SK-N-SH (cell line): Measurements from ENCODE around the gene NID1. TPM values are rescaled to one million over a fixed set of nuclear protein-coding genes. Genes with fewer than 3 reads are reported as not detected.
"Not testable (repeated sequence)": the region's sequence is repeated elsewhere in the genome, so short reads cannot be mapped to it uniquely, and the experiment has no call there.

Source experiments
- CTCF ChIA-PET: fragments of 300-600, 350-600 bp; formaldehyde crosslinking; extraction: SDS; loops from one replicate; lab custom pipeline; 2021; lab: Yijun Ruan, JAX
- POLR2A ChIA-PET: fragments of 350-600 bp; sonication (Branson Sonifier 250); formaldehyde crosslinking; extraction: SDS; loops from one replicate; lab custom pipeline; 2020; ENCODE audit warnings: antibody characterized with exemption, inconsistent platforms; lab: Yijun Ruan, JAX
- DNase-seq: peaks from one replicate; pipeline ENCODE4 v3.0.0; 2012
- H2AFZ ChIP-seq: fragments of 200-600 bp; sonication (generic); 2 replicates; pipeline ENCODE4 v1.8.1; 2016; ENCODE audit warnings: antibody characterized with exemption, mild to moderate bottlenecking, low read depth
- H3F3A ChIP-seq: fragments of 200-600 bp; sonication (generic); replicated peaks from 2 replicates; pipeline ENCODE3; 2016; ENCODE audit warnings: antibody characterized with exemption, mild to moderate bottlenecking; ENCODE audit not compliant: insufficient read depth
- H3K27ac ChIP-seq, 2 experiments: fragments of 200-500 bp in 1 of 2; fragments of 200-600 bp in 1 of 2; sonication (Bioruptor generic) in 1 of 2; sonication (generic), shearing (Covaris generic) in 1 of 2; 2 replicates each; pipeline versions ENCODE4 v1.5.1 to v1.6.1; 2014 to 2016; ENCODE audit warnings: low read depth in 2 of 2, inconsistent platforms in 1 of 2, low read length in 1 of 2, mild to moderate bottlenecking in 1 of 2, mixed read lengths in 1 of 2
- H3K27me3 ChIP-seq: fragments of 200-600 bp; sonication (generic), shearing (Covaris generic); 2 replicates; pipeline ENCODE4 v1.6.1; 2016; ENCODE audit warnings: mixed run types; ENCODE audit not compliant: insufficient read depth
- H3K36me3 ChIP-seq, 2 experiments: fragments of 200-500 bp in 1 of 2; fragments of 200-600 bp in 1 of 2; sonication (Bioruptor generic) in 1 of 2; sonication (generic) in 1 of 2; replicated peaks in 1 of 2; 2 replicates each; pipeline versions ENCODE3 to v1.5.1; 2014 to 2016; ENCODE audit warnings: low read length in 1 of 2, mild to moderate bottlenecking in 1 of 2; ENCODE audit not compliant: insufficient read depth in 2 of 2, control insufficient read depth in 1 of 2
- H3K4me1 ChIP-seq, 2 experiments: fragments of 200-500 bp in 1 of 2; fragments of 200-600 bp in 1 of 2; sonication (Bioruptor generic) in 1 of 2; sonication (generic), shearing (Covaris generic) in 1 of 2; 2 replicates each; pipeline versions ENCODE4 v1.5.1 to v1.6.1; 2014 to 2016; ENCODE audit warnings: low read depth in 1 of 2, low read length in 1 of 2, mixed run types in 1 of 2; ENCODE audit not compliant: insufficient read depth in 2 of 2, control insufficient read depth in 1 of 2
- H3K4me2 ChIP-seq: fragments of 200-600 bp; sonication (generic), shearing (Covaris generic); 2 replicates; pipeline ENCODE4 v1.6.1; 2017; ENCODE audit warnings: mixed run types
- H3K4me3 ChIP-seq, 2 experiments: fragments of 200-500 bp in 1 of 2; fragments of 200-600 bp in 1 of 2; sonication (Bioruptor generic) in 1 of 2; sonication (generic), shearing (Covaris generic) in 1 of 2; 2 replicates each; pipeline versions ENCODE4 v1.5.1 to v1.8.1; 2014 to 2016; ENCODE audit warnings: low read depth in 2 of 2, inconsistent platforms in 1 of 2, low read length in 1 of 2, mild to moderate bottlenecking in 1 of 2, mixed read lengths in 1 of 2, moderate library complexity in 1 of 2
- H3K79me2 ChIP-seq: fragments of 200-600 bp; sonication (generic); 2 replicates; pipeline ENCODE4 v1.8.1; 2017; ENCODE audit warnings: mild to moderate bottlenecking; ENCODE audit not compliant: insufficient read depth
- H3K9ac ChIP-seq: fragments of 200-600 bp; sonication (generic); 2 replicates; pipeline ENCODE4 v1.6.1; 2017; ENCODE audit warnings: mixed run types
- H3K9me2 ChIP-seq: fragments of 200-600 bp; sonication (generic); 2 replicates; pipeline ENCODE4 v1.6.1; 2017; ENCODE audit warnings: mixed run types
- H3K9me3 ChIP-seq: fragments of 200-600 bp; sonication (generic); 2 replicates; pipeline ENCODE4 v1.6.1; 2017; ENCODE audit warnings: mixed run types, mild to moderate bottlenecking, moderate library complexity
- H4K20me1 ChIP-seq: fragments of 200-600 bp; sonication (generic); 2 replicates; pipeline ENCODE4 v1.6.1; 2017; ENCODE audit warnings: mild to moderate bottlenecking, mixed run types; ENCODE audit not compliant: insufficient read depth
- CHD2 ChIP-seq: fragments of 150-350 bp; IDR thresholded peaks from 2 replicates; pipeline ENCODE4 v1.6.1; 2018; ENCODE audit warnings: low read length; ENCODE audit not compliant: partially characterized antibody
- CTCF ChIP-seq: fragments of 200-600 bp; sonication (generic); IDR thresholded peaks from 2 replicates; pipeline ENCODE4 v1.6.1; 2017; ENCODE audit warnings: antibody characterized with exemption, mild to moderate bottlenecking, moderate library complexity
- FOSL2 ChIP-seq: IDR thresholded peaks from 2 replicates; pipeline ENCODE4 v1.4.0; 2012; ENCODE audit warnings: low read depth, mild to moderate bottlenecking, moderate library complexity, borderline replicate concordance
- GABPA ChIP-seq: IDR thresholded peaks from 2 replicates; pipeline ENCODE4 v1.4.0; 2012; ENCODE audit warnings: low read depth, mild to moderate bottlenecking
- MXI1 ChIP-seq: IDR thresholded peaks from 2 replicates; pipeline ENCODE4 v1.6.1; 2012; ENCODE audit warnings: mild to moderate bottlenecking, low read depth, low read length, improper control_type of control experiment
- NRF1 ChIP-seq: IDR thresholded peaks from 2 replicates; pipeline ENCODE4 v1.6.1; 2012; ENCODE audit warnings: low read depth, mild to moderate bottlenecking, low read length
- RAD21 ChIP-seq: IDR thresholded peaks from 2 replicates; pipeline ENCODE4 v1.6.1; 2012; ENCODE audit warnings: mild to moderate bottlenecking, low read length
- RFX5 ChIP-seq: IDR thresholded peaks from 2 replicates; pipeline ENCODE4 v1.6.1; 2012; ENCODE audit warnings: mild to moderate bottlenecking, improper control_type of control experiment, low read length
- RXRA ChIP-seq: IDR thresholded peaks from 2 replicates; pipeline ENCODE4 v1.4.0; 2012; ENCODE audit warnings: low read depth, mild to moderate bottlenecking, borderline replicate concordance
- SMC3 ChIP-seq: IDR thresholded peaks from 2 replicates; pipeline ENCODE4 v1.6.1; 2012; ENCODE audit warnings: low read depth, low read length, improper control_type of control experiment
- TEAD4 ChIP-seq: IDR thresholded peaks from 2 replicates; pipeline ENCODE4 v1.4.0; 2012; ENCODE audit warnings: mild to moderate bottlenecking, borderline replicate concordance; ENCODE audit not compliant: insufficient read depth
- ZBTB33 ChIP-seq: IDR thresholded peaks from 2 replicates; pipeline ENCODE4 v1.4.0; 2012; ENCODE audit warnings: low read depth, borderline replicate concordance
- WGBS: methylation state at CpG from one replicate; pipeline ENCODE4 v1.1.6; 2017; ENCODE audit warnings: low lambda C conversion rate; 5-methylcytosine and 5-hydroxymethylcytosine counted together
- polyA plus RNA-seq, 3 experiments: library from polyadenylated mRNA; depleted of rRNA; stranded (reverse); fragments of >200 nt; gene quantifications; 2 replicates each; pipeline ENCODE4 v1.2.3, GENCODE V29; 2012
- TF ChIP-seq, protein P1 (sequence below): IDR thresholded peaks from 2 replicates; pipeline ENCODE4 v1.4.0; 2012; ENCODE audit warnings: low read depth, borderline replicate concordance
- TF ChIP-seq, protein P2 (sequence below): fragments of 150-350 bp; IDR thresholded peaks from 2 replicates; pipeline ENCODE4 v1.6.1; 2016; ENCODE audit warnings: mild to moderate bottlenecking, low read depth, low read length

The NID1 gene
- polyA plus RNA-seq, 1 of the 3 experiments (the other 2 are of a cell fraction): 74.3 TPM

DNA sequence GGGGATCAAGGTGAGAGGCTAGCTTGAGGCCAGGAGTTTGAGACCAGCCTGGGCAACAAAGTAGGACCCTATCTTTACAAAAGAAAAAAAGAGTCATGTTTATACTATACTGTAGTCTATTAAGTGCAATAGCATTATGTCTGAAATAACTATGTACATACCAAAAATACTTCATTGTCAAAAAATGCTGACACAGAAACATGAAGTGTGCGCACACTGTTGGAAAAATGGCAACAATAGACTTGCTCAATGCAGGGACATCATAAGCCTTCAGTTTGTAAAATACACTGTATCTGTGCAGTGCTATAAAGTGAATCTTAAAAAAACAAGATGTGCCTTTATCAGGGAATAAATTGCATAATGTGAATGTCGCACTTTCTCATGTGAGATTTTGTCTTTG, 14.1 kb upstream of the NID1 start (continued):
- TF ChIP-seq SMC3 (no peak), GABPA (no peak), MXI1 (no peak), CHD2 (no peak), TEAD4 (no peak)
- TF ChIP-seq, protein P1, sequence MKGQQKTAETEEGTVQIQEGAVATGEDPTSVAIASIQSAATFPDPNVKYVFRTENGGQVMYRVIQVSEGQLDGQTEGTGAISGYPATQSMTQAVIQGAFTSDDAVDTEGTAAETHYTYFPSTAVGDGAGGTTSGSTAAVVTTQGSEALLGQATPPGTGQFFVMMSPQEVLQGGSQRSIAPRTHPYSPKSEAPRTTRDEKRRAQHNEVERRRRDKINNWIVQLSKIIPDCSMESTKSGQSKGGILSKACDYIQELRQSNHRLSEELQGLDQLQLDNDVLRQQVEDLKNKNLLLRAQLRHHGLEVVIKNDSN: no peak

DNA sequence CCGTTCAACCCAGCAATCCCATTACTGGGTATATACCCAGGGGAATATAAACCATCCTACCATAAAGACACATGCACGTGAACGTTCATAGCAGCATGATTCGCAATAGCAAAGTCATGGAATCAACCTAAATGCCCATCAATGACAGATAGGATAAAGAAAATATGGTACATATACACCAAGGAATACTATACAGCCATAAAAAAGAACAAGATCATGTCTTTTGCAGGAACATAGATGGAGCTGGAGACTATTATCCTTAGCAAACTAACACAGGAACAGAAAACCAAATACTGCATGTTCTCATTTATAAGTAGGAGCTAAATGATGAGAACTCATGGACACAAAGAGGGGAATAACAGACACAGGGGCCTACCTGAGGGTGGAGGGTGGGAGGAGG, 13.2 kb upstream of the NID1 start:
- H4K20me1 ChIP-seq, H2AFZ ChIP-seq, H3K27ac ChIP-seq, H3K9ac ChIP-seq, H3K4me3 ChIP-seq, POLR2A ChIA-PET, H3K9me2 ChIP-seq, H3K4me1 ChIP-seq, H3F3A ChIP-seq, H3K27me3 ChIP-seq, CTCF ChIA-PET, H3K9me3 ChIP-seq, DNase-seq, H3K79me2 ChIP-seq, H3K4me2 ChIP-seq, H3K36me3 ChIP-seq: not testable (repeated sequence)
- WGBS: 76% methylated on average over 4 of the region's 4 CpGs

DNA sequence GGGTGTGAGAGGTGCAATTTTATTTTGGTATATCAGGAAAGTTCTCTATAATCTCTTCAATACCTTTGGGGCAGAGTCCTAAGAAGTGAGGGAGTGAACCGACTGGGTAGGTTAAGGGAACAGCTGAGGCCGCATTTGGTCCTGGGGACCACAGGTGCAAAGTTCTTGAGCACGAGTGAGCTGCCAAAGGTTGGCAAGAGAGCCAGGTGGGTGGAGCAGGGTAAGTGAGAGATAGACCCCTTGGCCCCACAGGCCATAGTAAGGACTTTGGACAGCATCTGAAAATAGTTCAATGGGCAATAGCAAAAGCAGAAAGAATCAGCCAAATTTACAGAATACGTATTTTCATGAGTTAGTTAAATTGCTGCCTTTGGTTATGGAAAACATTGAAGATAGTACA, 11.0 kb upstream of the NID1 start:
- no peak overlapping the region for H3K4me2 ChIP-seq
- no peaks in the 10 kb centered on the region for H3K79me2 ChIP-seq
- no peaks in the 10 kb centered on the region for H3F3A ChIP-seq
- no peak overlapping the region for H3K27ac ChIP-seq
- CTCF ChIA-PET: no interaction called here
- H3K36me3 ChIP-seq: no peaks in the 10 kb centered on the region
- H4K20me1 ChIP-seq: no peaks in the 10 kb centered on the region
- TF ChIP-seq FOSL2 (no peak), CTCF (no peak), ZBTB33 (no peak), RFX5 (no peak), NRF1 (no peak), MXI1 (no peak), RXRA (no peak), RAD21 (no peak), CHD2 (no peak)
- TF ChIP-seq, protein P2, sequence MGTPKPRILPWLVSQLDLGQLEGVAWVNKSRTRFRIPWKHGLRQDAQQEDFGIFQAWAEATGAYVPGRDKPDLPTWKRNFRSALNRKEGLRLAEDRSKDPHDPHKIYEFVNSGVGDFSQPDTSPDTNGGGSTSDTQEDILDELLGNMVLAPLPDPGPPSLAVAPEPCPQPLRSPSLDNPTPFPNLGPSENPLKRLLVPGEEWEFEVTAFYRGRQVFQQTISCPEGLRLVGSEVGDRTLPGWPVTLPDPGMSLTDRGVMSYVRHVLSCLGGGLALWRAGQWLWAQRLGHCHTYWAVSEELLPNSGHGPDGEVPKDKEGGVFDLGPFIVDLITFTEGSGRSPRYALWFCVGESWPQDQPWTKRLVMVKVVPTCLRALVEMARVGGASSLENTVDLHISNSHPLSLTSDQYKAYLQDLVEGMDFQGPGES: no peak
- H3K4me3 ChIP-seq: no peak overlapping the region
- no peaks in the 10 kb centered on the region for H3K9me3 ChIP-seq
- no peaks in the 10 kb centered on the region for H3K9me2 ChIP-seq
- no peak overlapping the region for H2AFZ ChIP-seq
- no peaks in the 10 kb centered on the region for H3K27me3 ChIP-seq
- DNase-seq: no peak
- H3K4me1 ChIP-seq: no peaks in the 10 kb centered on the region
- POLR2A ChIA-PET: no interaction called here
- H3K9ac ChIP-seq: no peak overlapping the region
- 74% methylated on average over 4 of the region's 4 CpGs for WGBS
